Gastrocnemius medialis (tissue), 4 donors: ENCODE measurements around the gene WDR37.

Experiments
- POLR2A ChIP-seq, 2 donors: fragments of 450-650 bp; IDR thresholded peaks; one replicate each; pipeline ENCODE4 v1.6.1; 2017; ENCODE audit warnings: antibody characterized with exemption in 2 of 2, mild to moderate bottlenecking in 2 of 2, moderate library complexity in 2 of 2
- TF ChIP-seq, protein P1 (sequence below), 5 experiments: fragments of 450-650 bp in 3 of 5; fragments of 200-600 bp in 2 of 5; sonication (generic) in 2 of 5; IDR thresholded peaks in 4 of 5; conservative IDR thresholded peaks in 1 of 5; 1 replicate in 4 of 5; 2 replicates in 1 of 5; pipeline ENCODE4 v1.5.1; 2016 to 2019; ENCODE audit warnings: antibody characterized with exemption in 5 of 5, mild to moderate bottlenecking in 3 of 5, moderate library complexity in 3 of 5

DNA sequence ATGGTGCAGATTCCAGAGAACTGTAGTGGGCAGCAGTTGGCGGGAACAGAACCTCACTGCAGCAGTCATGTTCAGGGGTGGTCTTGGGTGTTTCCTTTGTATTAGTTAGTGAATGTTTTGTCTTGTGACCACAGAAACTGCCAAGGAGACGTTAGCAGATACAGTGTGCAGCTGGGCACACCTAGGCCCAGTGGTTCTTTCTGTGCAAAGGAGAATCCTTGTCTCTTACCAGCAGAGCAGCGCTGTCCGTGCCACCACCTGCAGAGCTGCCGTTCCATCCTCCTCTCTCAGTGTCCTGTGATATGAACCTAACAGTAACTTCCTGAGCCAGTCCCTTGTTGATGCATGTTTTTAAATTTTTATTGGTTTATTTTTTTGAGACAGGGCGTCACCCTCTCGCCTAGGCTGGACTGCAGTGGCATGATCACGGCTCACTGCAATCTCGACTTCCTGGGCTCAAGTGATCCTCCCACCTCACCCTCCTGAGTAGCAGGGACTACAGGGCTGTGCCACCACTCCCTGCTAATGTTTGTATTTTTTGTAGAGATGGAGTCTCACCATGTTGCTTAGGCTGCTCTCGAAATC is 60.6 kb downstream of the WDR37 start:
- TF ChIP-seq, protein P1, sequence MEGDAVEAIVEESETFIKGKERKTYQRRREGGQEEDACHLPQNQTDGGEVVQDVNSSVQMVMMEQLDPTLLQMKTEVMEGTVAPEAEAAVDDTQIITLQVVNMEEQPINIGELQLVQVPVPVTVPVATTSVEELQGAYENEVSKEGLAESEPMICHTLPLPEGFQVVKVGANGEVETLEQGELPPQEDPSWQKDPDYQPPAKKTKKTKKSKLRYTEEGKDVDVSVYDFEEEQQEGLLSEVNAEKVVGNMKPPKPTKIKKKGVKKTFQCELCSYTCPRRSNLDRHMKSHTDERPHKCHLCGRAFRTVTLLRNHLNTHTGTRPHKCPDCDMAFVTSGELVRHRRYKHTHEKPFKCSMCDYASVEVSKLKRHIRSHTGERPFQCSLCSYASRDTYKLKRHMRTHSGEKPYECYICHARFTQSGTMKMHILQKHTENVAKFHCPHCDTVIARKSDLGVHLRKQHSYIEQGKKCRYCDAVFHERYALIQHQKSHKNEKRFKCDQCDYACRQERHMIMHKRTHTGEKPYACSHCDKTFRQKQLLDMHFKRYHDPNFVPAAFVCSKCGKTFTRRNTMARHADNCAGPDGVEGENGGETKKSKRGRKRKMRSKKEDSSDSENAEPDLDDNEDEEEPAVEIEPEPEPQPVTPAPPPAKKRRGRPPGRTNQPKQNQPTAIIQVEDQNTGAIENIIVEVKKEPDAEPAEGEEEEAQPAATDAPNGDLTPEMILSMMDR (IDR thresholded peaks at IDR 0.05 in 4 of 5, conservative IDR thresholded peaks at IDR 0.05 in 1 of 5): no peak
- no peak for TF ChIP-seq POLR2A (IDR thresholded peaks at IDR 0.05)
